Thyroid gland (tissue), 4 donors: ENCODE data around the gene ASL.
"Not testable (repeated sequence)": the region's sequence is repeated elsewhere in the genome, so short reads cannot be mapped to it uniquely, and the experiment has no call there.

Experiments
- CTCF ChIP-seq, 6 experiments: fragments of 200-600 bp in 3 of 6; fragments of 450-650 bp in 3 of 6; sonication (generic) in 3 of 6; IDR thresholded peaks; one replicate each; pipeline ENCODE4 v1.5.1; 2016 to 2019; ENCODE audit warnings: antibody characterized with exemption in 6 of 6, mild to moderate bottlenecking in 2 of 6, inconsistent platforms in 1 of 6, moderate library complexity in 1 of 6
- POLR2A ChIP-seq, 2 donors: fragments of 450-650 bp; IDR thresholded peaks; one replicate each; pipeline ENCODE4 v1.6.1; 2017; ENCODE audit warnings: antibody characterized with exemption in 2 of 2, mild to moderate bottlenecking in 2 of 2, moderate library complexity in 1 of 2

GRCh38 chr7:66127172-66127571 is 51.6 kb downstream of the ASL start:
- not testable (repeated sequence) for TF ChIP-seq CTCF, POLR2A (IDR thresholded peaks at IDR 0.05)
